HCT116 (cell line): Measurements from ENCODE around the gene CLASP2. TPM values are rescaled to one million over a fixed set of nuclear protein-coding genes. Genes with fewer than 3 reads are reported as not detected.

Experiments
- ATAC-seq: fragments of 200-7000 bp; cut with Tn5 transposase; 2 replicates; pipeline ENCODE4 v1.9.1; 2020; ENCODE audit warnings: mild to moderate bottlenecking, moderate library complexity
- BruUV-seq: library from RNA; stranded (reverse); fragments of 400-500 nt; replicated peaks from 2 replicates; lab custom pipeline; 2021; lab: Mats Ljungman, UMichigan
- CTCF ChIA-PET: fragments of 300-600 bp; sonication (Branson Sonifier 250); formaldehyde crosslinking; loops from one replicate; lab custom pipeline; 2021; ENCODE audit warnings: antibody characterized with exemption; lab: Charles Lee
- POLR2A ChIA-PET: fragments of 300-600, 350-600 bp; sonication (Branson Sonifier 250); formaldehyde crosslinking; loops from one replicate; lab custom pipeline; 2021; ENCODE audit warnings: antibody characterized with exemption; lab: Charles Lee
- RAD21 ChIA-PET, 2 experiments: fragments of 300-600 bp; sonication (Branson Sonifier 250); formaldehyde crosslinking; loops; one replicate each; lab custom pipeline; 2023; ENCODE audit warnings: low total read pairs in 2 of 2; ENCODE audit not compliant: uncharacterized antibody in 2 of 2, unreplicated experiment in 2 of 2, low non-redundant PET in 1 of 2; lab: Charles Lee
- DNase-seq: peaks from one replicate; pipeline ENCODE4 v3.0.0-alpha.2; 2010; ENCODE audit warnings: low read depth, low spot score
- H2AFZ ChIP-seq: fragments of 200-600 bp; shearing (Covaris generic), sonication (generic); 2 replicates; pipeline ENCODE4 v1.6.1; 2017; ENCODE audit warnings: low read depth, mixed run types, mixed read lengths, antibody characterized with exemption, low read length; ENCODE audit not compliant: poor library complexity, severe bottlenecking
- H3K27ac ChIP-seq: 2 replicates; pipeline ENCODE4 v1.5.1; 2012; ENCODE audit warnings: low read depth, low read length
- H3K27me3 ChIP-seq: fragments of 200-600 bp; sonication (generic); 2 replicates; pipeline ENCODE4 v1.6.1; 2016; ENCODE audit warnings: mixed run types, low read length, mixed read lengths; ENCODE audit not compliant: insufficient read depth
- H3K36me3 ChIP-seq, 2 experiments: fragments of 200-500 bp in 1 of 2; fragments of 200-600 bp in 1 of 2; sonication (Bioruptor generic) in 1 of 2; sonication (generic) in 1 of 2; 2 replicates each; pipeline versions ENCODE4 v1.5.1 to v1.6.1; 2014 to 2016; ENCODE audit warnings: low read length in 2 of 2, inconsistent platforms in 1 of 2, mixed read lengths in 1 of 2, mixed run types in 1 of 2; ENCODE audit not compliant: insufficient read depth in 2 of 2, control insufficient read depth in 1 of 2
- H3K4me1 ChIP-seq, 2 experiments: fragments of 200-600 bp in 1 of 2; sonication (generic) in 1 of 2; 2 replicates each; pipeline versions ENCODE4 v1.5.1 to v1.6.1; 2012 to 2017; ENCODE audit warnings: low read length in 2 of 2, inconsistent platforms in 1 of 2, mild to moderate bottlenecking in 1 of 2, mixed read lengths in 1 of 2, mixed run types in 1 of 2, moderate library complexity in 1 of 2; ENCODE audit not compliant: insufficient read depth in 2 of 2, control insufficient read depth in 1 of 2
- H3K4me2 ChIP-seq: fragments of 200-600 bp; sonication (generic); 2 replicates; pipeline ENCODE4 v1.6.1; 2017; ENCODE audit warnings: mixed run types, low read length, mixed read lengths
- H3K4me3 ChIP-seq, 2 experiments: fragments of 200-600 bp in 1 of 2; sonication (generic) in 1 of 2; replicated peaks in 1 of 2; 2 replicates each; pipeline ENCODE4 v1.5.1; 2011 to 2016; ENCODE audit warnings: low read length in 2 of 2, control low read depth in 1 of 2, low read depth in 1 of 2, mild to moderate bottlenecking in 1 of 2, mixed read lengths in 1 of 2, mixed run types in 1 of 2
- H3K79me2 ChIP-seq: fragments of 200-600 bp; sonication (generic); 2 replicates; pipeline ENCODE4 v1.6.1; 2017; ENCODE audit warnings: mild to moderate bottlenecking, mixed run types, low read length, moderate library complexity, mixed read lengths; ENCODE audit not compliant: insufficient read depth
- H3K9ac ChIP-seq: fragments of 200-600 bp; sonication (generic); 2 replicates; pipeline ENCODE4 v1.6.1; 2016; ENCODE audit warnings: low read length, mixed read lengths
- H3K9me2 ChIP-seq: fragments of 200-600 bp; sonication (generic), shearing (Covaris generic); 2 replicates; pipeline ENCODE4 v1.6.1; 2017; ENCODE audit warnings: mixed run types, mild to moderate bottlenecking, moderate library complexity; ENCODE audit not compliant: insufficient read depth
- H3K9me3 ChIP-seq, 2 experiments: fragments of 200-500 bp in 1 of 2; fragments of 200-600 bp in 1 of 2; sonication (Bioruptor generic) in 1 of 2; sonication (generic) in 1 of 2; 2 replicates each; pipeline ENCODE4 v1.6.1; 2014 to 2017; ENCODE audit warnings: low read length in 2 of 2, mixed read lengths in 2 of 2, inconsistent platforms in 1 of 2, low read depth in 1 of 2, mild to moderate bottlenecking in 1 of 2, mixed run types in 1 of 2, moderate library complexity in 1 of 2; ENCODE audit not compliant: control insufficient read depth in 1 of 2, insufficient read depth in 1 of 2
- H4K20me1 ChIP-seq: fragments of 200-600 bp; sonication (generic), shearing (Covaris generic); 2 replicates; pipeline ENCODE4 v1.6.1; 2017; ENCODE audit warnings: mixed run types, mild to moderate bottlenecking, moderate library complexity; ENCODE audit not compliant: insufficient read depth
- CBX3 ChIP-seq: IDR thresholded peaks from 2 replicates; pipeline ENCODE4 v1.6.1; 2012; ENCODE audit warnings: low read depth
- CTCF ChIP-seq, 3 experiments: fragments of 200-600 bp in 1 of 3; sonication (generic) in 1 of 3; IDR thresholded peaks in 2 of 3; conservative IDR thresholded peaks in 1 of 3; 2 replicates each; pipeline ENCODE4 v1.5.1; 2012 to 2017; ENCODE audit warnings: low read depth in 2 of 3, low read length in 2 of 3, antibody characterized with exemption in 1 of 3, borderline replicate concordance in 1 of 3, control low read depth in 1 of 3, mild to moderate bottlenecking in 1 of 3, mixed read lengths in 1 of 3, mixed run types in 1 of 3, moderate library complexity in 1 of 3; ENCODE audit not compliant: insufficient read depth in 1 of 3
- ELF1 ChIP-seq: IDR thresholded peaks from 2 replicates; pipeline ENCODE4 v1.6.1; 2012; ENCODE audit warnings: low read depth, borderline replicate concordance
- EZH2 ChIP-seq: fragments of 200-600 bp; sonication (generic); IDR thresholded peaks from 2 replicates; pipeline ENCODE4 v1.6.1; 2017; ENCODE audit warnings: antibody characterized with exemption, mixed run types
- EZH2phosphoT487 ChIP-seq: fragments of 200-600 bp; IDR thresholded peaks from 2 replicates; pipeline ENCODE4 v1.6.1; 2018; ENCODE audit warnings: antibody characterized with exemption, borderline replicate concordance
- JUND ChIP-seq: IDR thresholded peaks from 2 replicates; pipeline ENCODE4 v1.6.1; 2012
- REST ChIP-seq: IDR thresholded peaks from 2 replicates; pipeline ENCODE4 v1.6.1; 2012; ENCODE audit warnings: low read depth
- SP1 ChIP-seq: IDR thresholded peaks from 2 replicates; pipeline ENCODE4 v1.6.1; 2012; ENCODE audit warnings: low read depth
- TCF7L2 ChIP-seq: IDR thresholded peaks from 2 replicates; pipeline ENCODE4 v1.7.0; 2011; ENCODE audit warnings: borderline replicate concordance, inconsistent platforms; ENCODE audit not compliant: insufficient read depth, insufficient read length; ENCODE audit errors: extremely low read depth
- YY1 ChIP-seq: IDR thresholded peaks from 2 replicates; pipeline ENCODE4 v1.6.1; 2011; ENCODE audit warnings: low read length, low read depth, moderate library complexity, mild to moderate bottlenecking; ENCODE audit not compliant: insufficient replicate concordance; ENCODE audit errors: extremely low read depth
- ZBTB33 ChIP-seq: IDR thresholded peaks from 2 replicates; pipeline ENCODE4 v1.6.1; 2011; ENCODE audit warnings: mild to moderate bottlenecking, low read length, moderate library complexity; ENCODE audit not compliant: insufficient replicate concordance; ENCODE audit errors: extremely low read depth
- ZFX ChIP-seq: fragments of 450-650 bp; IDR thresholded peaks from 2 replicates; pipeline ENCODE4 v1.6.1; 2017
- intact Hi-C: fragments of 100-400 bp; cut with micrococcal nuclease; formaldehyde crosslinking; loops from 2 replicates; pipeline ENCODE4 v1.10.0; 2022
- total RNA-seq: library from RNA; stranded (reverse); gene quantifications from one replicate; pipeline ENCODE4 v1.2.1, GENCODE V29; 2021; ENCODE audit not compliant: unreplicated experiment

The CLASP2 gene
- total RNA-seq, 1 experiment from 2014 or later, result 36.3 TPM

GRCh38 chr3:33642806-33643205 is 75.2 kb downstream of the CLASP2 start:
- no TSS peak for BruUV-seq

More at GRCh38 chr3:33642806-33643205, 75.2 kb downstream of the CLASP2 start:
- no peaks in the 10 kb centered on the region for H3K4me1 ChIP-seq
- H3K27ac ChIP-seq, result no peak overlapping the region
- DNase-seq (no peak), ATAC-seq (no peak)
- TF ChIP-seq EZH2phosphoT487 (no peak), REST (no peak), CBX3 (no peak), EZH2 (no peak), SP1 (no peak), YY1 (no peak), ZBTB33 (no peak), ELF1 (no peak), CTCF (IDR thresholded peaks at IDR 0.05 in 2 of 3, conservative IDR thresholded peaks at IDR 0.05 in 1 of 3; ENCODE audit: borderline replicate concordance in 1 of 3, insufficient read depth in 1 of 3, low read depth in 2 of 3, low read length in 2 of 3) (no peak), ZFX (no peak), JUND (no peak), TCF7L2 (no peak)
- RAD21 ChIA-PET, result no interaction called here
- H3K9me3 ChIP-seq, result no peaks in the 10 kb centered on the region
- no peak overlapping the region for H3K4me2 ChIP-seq
- H3K27me3 ChIP-seq, result no peaks in the 10 kb centered on the region
- no peak overlapping the region for H3K4me3 ChIP-seq
- intact Hi-C loops, result no loop called here
- H4K20me1 ChIP-seq, result no peaks in the 10 kb centered on the region
- POLR2A ChIA-PET, result no interaction called here
- H3K9ac ChIP-seq, result no peak overlapping the region
- H3K9me2 ChIP-seq, result no peaks in the 10 kb centered on the region
- H3K79me2 ChIP-seq, result no peaks in the 10 kb centered on the region; the same call in 1 of the 2 replicates
- CTCF ChIA-PET, result interaction anchor here (1.2 kb wide), 1 partner anchor 144 kb away, joined by 4 read pairs; no protein-coding TSS in a partner anchor
- H3K36me3 ChIP-seq, result no peaks in the 10 kb centered on the region
- H2AFZ ChIP-seq, result no peak overlapping the region
